Erythroblast (primary cell): Measurements from ENCODE around the gene CYP26A1.

ENCODE experiments used
- GATA1 ChIP-seq: IDR thresholded peaks from 2 replicates; pipeline ENCODE4 v1.6.1; 2011; ENCODE audit warnings: low read depth, mild to moderate bottlenecking, control low read depth, low read length, moderate library complexity
- POLR2A ChIP-seq: IDR thresholded peaks from 2 replicates; pipeline ENCODE4 v1.6.1; 2011; ENCODE audit warnings: mild to moderate bottlenecking, low read length

- TF ChIP-seq POLR2A: no peak
- no peak for TF ChIP-seq GATA1
These were observed 12.6 kb downstream of the CYP26A1 start for GRCh38 chr10:93086289-93086688.
